H1 (cell line): Measurements from ENCODE around the gene CCDC82. TPM values are rescaled to one million over a fixed set of nuclear protein-coding genes. Genes with fewer than 3 reads are reported as not detected.

Experiments
- CTCF ChIA-PET: fragments of 300-600 bp; sonication (Branson Sonifier 250); formaldehyde crosslinking; loops from one replicate; lab custom pipeline; 2021; ENCODE audit not compliant: partially characterized antibody; lab: Charles Lee
- POLR2A ChIA-PET: fragments of 300-600 bp; sonication (Branson Sonifier 250); formaldehyde crosslinking; loops from one replicate; lab custom pipeline; 2021; ENCODE audit warnings: inconsistent platforms; ENCODE audit not compliant: partially characterized antibody; lab: Charles Lee
- DNase-seq, 2 experiments: peaks; one replicate each; pipeline versions ENCODE4 v3.0.0 to v3.0.0-alpha.2; 2010 to 2022; ENCODE audit warnings: low spot score in 2 of 2, low read depth in 1 of 2, mixed read lengths in 1 of 2
- FAIRE-seq: peaks from 2 replicates; lab custom pipeline; 2011; peaks lifted over from hg19 to GRCh38; lab: Jason Lieb, UNC
- H2AFZ ChIP-seq: 2 replicates; pipeline ENCODE4 v1.8.1; 2012; ENCODE audit warnings: low read length, inconsistent platforms
- H2AK5ac ChIP-seq: 2 replicates; pipeline ENCODE4 v1.6.1; 2013; ENCODE audit warnings: low read depth, low read length
- H2BK120ac ChIP-seq: replicated peaks from 2 replicates; pipeline ENCODE3; 2013; ENCODE audit warnings: low read depth, low read length, inconsistent platforms
- H2BK12ac ChIP-seq: 2 replicates; pipeline ENCODE4 v1.6.1; 2013; ENCODE audit warnings: low read depth, low read length
- H2BK15ac ChIP-seq: 2 replicates; pipeline ENCODE4 v1.6.1; 2013; ENCODE audit warnings: low read length
- H2BK20ac ChIP-seq: 2 replicates; pipeline ENCODE4 v1.6.1; 2013; ENCODE audit warnings: low read length
- H2BK5ac ChIP-seq: 2 replicates; pipeline ENCODE4 v1.6.1; 2013; ENCODE audit warnings: low read depth, low read length
- H3K14ac ChIP-seq: 2 replicates; pipeline ENCODE4 v1.6.1; 2013; ENCODE audit warnings: inconsistent platforms; ENCODE audit not compliant: insufficient read length
- H3K18ac ChIP-seq: 2 replicates; pipeline ENCODE4 v1.6.1; 2013; ENCODE audit warnings: low read length; ENCODE audit errors: extremely low read depth
- H3K23ac ChIP-seq: 2 replicates; pipeline ENCODE4 v1.6.1; 2013; ENCODE audit warnings: inconsistent platforms; ENCODE audit not compliant: insufficient read length
- H3K23me2 ChIP-seq: 2 replicates; pipeline ENCODE4 v1.6.1; 2013; ENCODE audit warnings: low read depth, low read length
- H3K27ac ChIP-seq: 2 replicates; pipeline ENCODE4 v1.6.1; 2011; ENCODE audit warnings: low read depth, low read length, inconsistent platforms
- H3K27me3 ChIP-seq, 4 experiments: replicated peaks in 1 of 4; 1 replicate in 1 of 4; 2 replicates in 3 of 4; pipeline versions ENCODE4 v1.6.1 to v1.8.1; 2011 to 2013; ENCODE audit warnings: low read length in 3 of 4, mild to moderate bottlenecking in 3 of 4, inconsistent platforms in 2 of 4, mixed read lengths in 2 of 4, moderate library complexity in 1 of 4; ENCODE audit not compliant: control insufficient read depth in 3 of 4, insufficient read depth in 3 of 4; ENCODE audit errors: extremely low read depth in 1 of 4
- H3K36me3 ChIP-seq, 4 experiments: 2 replicates each; pipeline versions ENCODE4 v1.6.1 to v1.8.1; 2011 to 2013; ENCODE audit warnings: mild to moderate bottlenecking in 4 of 4, low read length in 3 of 4, moderate library complexity in 2 of 4, control low read depth in 1 of 4, inconsistent platforms in 1 of 4; ENCODE audit not compliant: insufficient read depth in 4 of 4, control insufficient read depth in 2 of 4
- H3K4ac ChIP-seq: replicated peaks from 2 replicates; pipeline ENCODE3; 2013; ENCODE audit warnings: low read length, low read depth, mixed read lengths, inconsistent platforms; ENCODE audit not compliant: insufficient read length
- H3K4me1 ChIP-seq, 4 experiments: replicated peaks in 1 of 4; 1 replicate in 1 of 4; 2 replicates in 3 of 4; pipeline versions ENCODE4 v1.6.1 to v1.8.1; 2011 to 2013; ENCODE audit warnings: low read length in 3 of 4, inconsistent platforms in 2 of 4, mixed read lengths in 1 of 4; ENCODE audit not compliant: insufficient read depth in 4 of 4, control insufficient read depth in 3 of 4
- H3K4me2 ChIP-seq, 2 experiments: 2 replicates each; pipeline versions ENCODE4 v1.6.1 to v1.8.1; 2011 to 2013; ENCODE audit warnings: low read depth in 2 of 2, low read length in 2 of 2, control low read depth in 1 of 2, inconsistent platforms in 1 of 2, mild to moderate bottlenecking in 1 of 2; ENCODE audit not compliant: insufficient read depth in 1 of 2
- H3K4me3 ChIP-seq, 4 experiments: fragments of 200-600, 300-600 bp in 1 of 4; sonication (generic), shearing (Covaris generic), sonication (Bioruptor Twin) in 1 of 4; 2 replicates each; pipeline versions ENCODE4 v1.5.1 to v1.8.1; 2011 to 2016; ENCODE audit warnings: low read length in 4 of 4, low read depth in 3 of 4, control low read depth in 2 of 4, inconsistent platforms in 2 of 4, mild to moderate bottlenecking in 2 of 4, mixed read lengths in 1 of 4, moderate library complexity in 1 of 4; ENCODE audit not compliant: insufficient read depth in 2 of 4; ENCODE audit errors: extremely low read depth in 1 of 4
- H3K56ac ChIP-seq: replicated peaks from 2 replicates; pipeline ENCODE3; 2013; ENCODE audit warnings: low read depth, mild to moderate bottlenecking, mixed read lengths, low read length, inconsistent platforms; ENCODE audit not compliant: insufficient read length
- H3K79me1 ChIP-seq: 2 replicates; pipeline ENCODE4 v1.6.1; 2013; ENCODE audit warnings: low read depth, low read length, control low read depth
- H3K79me2 ChIP-seq, 2 experiments: 2 replicates each; pipeline versions ENCODE4 v1.6.1 to v1.8.1; 2012 to 2013; ENCODE audit warnings: low read length in 2 of 2, mild to moderate bottlenecking in 2 of 2, inconsistent platforms in 1 of 2; ENCODE audit not compliant: insufficient read depth in 2 of 2, control insufficient read depth in 1 of 2
- H3K9ac ChIP-seq, 4 experiments: replicated peaks in 1 of 4; 1 replicate in 1 of 4; 2 replicates in 3 of 4; pipeline versions ENCODE4 v1.6.1 to v1.8.1; 2011 to 2013; ENCODE audit warnings: low read depth in 3 of 4, low read length in 3 of 4, control low read depth in 2 of 4, mild to moderate bottlenecking in 2 of 4, moderate library complexity in 2 of 4, inconsistent platforms in 1 of 4; ENCODE audit errors: extremely low read depth in 1 of 4
- H3K9me3 ChIP-seq, 2 experiments: 2 replicates each; pipeline versions ENCODE4 v1.6.1 to v1.8.1; 2012 to 2013; ENCODE audit warnings: mild to moderate bottlenecking in 2 of 2, moderate library complexity in 2 of 2, control low read depth in 1 of 2, inconsistent platforms in 1 of 2, low read depth in 1 of 2, low read length in 1 of 2, mixed read lengths in 1 of 2; ENCODE audit not compliant: insufficient read depth in 2 of 2
- H4K20me1 ChIP-seq, 2 experiments: replicated peaks in 1 of 2; 2 replicates each; pipeline versions ENCODE3 to v1.8.1; 2011 to 2013; ENCODE audit warnings: inconsistent platforms in 2 of 2, low read length in 2 of 2, mild to moderate bottlenecking in 1 of 2; ENCODE audit not compliant: insufficient read depth in 2 of 2, control insufficient read depth in 1 of 2
- H4K5ac ChIP-seq: 2 replicates; pipeline ENCODE4 v1.6.1; 2013; ENCODE audit warnings: low read length, low read depth, mixed read lengths, inconsistent platforms; ENCODE audit not compliant: insufficient read length
- H4K8ac ChIP-seq: 2 replicates; pipeline ENCODE4 v1.8.0; 2013; ENCODE audit warnings: mild to moderate bottlenecking, moderate library complexity, low read length, inconsistent platforms; ENCODE audit not compliant: insufficient read depth; ENCODE audit errors: extremely low read depth
- H4K91ac ChIP-seq: replicated peaks from 2 replicates; pipeline ENCODE3; 2013; ENCODE audit warnings: low read length, mixed read lengths, inconsistent platforms; ENCODE audit not compliant: insufficient read length
- KDM1A ChIP-seq: fragments of 200-600, 300-600 bp; sonication (generic); IDR thresholded peaks from 2 replicates; pipeline ENCODE4 v1.7.1; 2016; ENCODE audit warnings: mild to moderate bottlenecking, low read length, borderline replicate concordance
- SRF ChIP-seq: IDR thresholded peaks from 2 replicates; pipeline ENCODE4 v1.6.1; 2011; ENCODE audit warnings: mild to moderate bottlenecking, low read depth, low read length, moderate library complexity
- WGBS, 2 experiments: shearing (Covaris generic) in 1 of 2; methylation state at CpG; one replicate each; pipeline versions ENCODE4 v1.1.6 to v1.1.7; 2013 to 2015; ENCODE audit warnings: low lambda C conversion rate in 2 of 2, mixed read lengths in 2 of 2, inconsistent platforms in 1 of 2, low coverage in 1 of 2, missing lambda C conversion rate in 1 of 2; ENCODE audit not compliant: insufficient replicate concordance in 2 of 2, insufficient coverage in 1 of 2, insufficient read length in 1 of 2; ENCODE audit errors: extremely low coverage in 1 of 2, missing lambda C conversion rate in 1 of 2; 5-methylcytosine and 5-hydroxymethylcytosine counted together
- polyA plus RNA-seq, 7 experiments: library from polyadenylated mRNA; depleted of rRNA in 3 of 7; stranded (reverse) in 5 of 7; unstranded in 2 of 7; fragments of >200 nt in 5 of 7; fragments of 200-250 nt in 2 of 7; gene quantifications; 1 replicate in 5 of 7; 2 replicates in 1 of 7; 4 replicates in 1 of 7; pipeline versions ENCODE4 v1.2.1 to v1.2.3, GENCODE V29; 2011 to 2013; ENCODE audit warnings: missing spikeins in 2 of 7, mixed read lengths in 2 of 7
- total RNA-seq: library from RNA; stranded (reverse); fragmentation: NEBNext Ultra II Directional; extraction: Animal tissue kit (Norgen Biotek cat#: 25700); gene quantifications from 2 replicates; pipeline ENCODE4 v1.2.1, GENCODE V29; 2021

Gene CCDC82
- total and polyA plus RNA-seq, 2 of the 8 experiments (the other 6 are each of a cell fraction or from before 2014, with no cell fraction given), result 6.0 to 15.2 TPM

- H2BK15ac ChIP-seq, result no peak overlapping the region
- 88% methylated on average over 4 of the region's 4 CpGs; no CpG with 5 or more reads in 1 of the 2 experiments for WGBS, 2 experiments
- no peak overlapping the region for H3K56ac ChIP-seq
- H3K27me3 ChIP-seq, result no peaks in the 10 kb centered on the region
- H2BK20ac ChIP-seq, result no peak overlapping the region
- H4K5ac ChIP-seq, result no peak overlapping the region
- H3K4me3 ChIP-seq, result no peak overlapping the region
- no peak overlapping the region for H2AFZ ChIP-seq
- H3K23ac ChIP-seq, result no peak overlapping the region
- H3K9me3 ChIP-seq, result no peaks in the 10 kb centered on the region
- no peaks in the 10 kb centered on the region for H4K20me1 ChIP-seq
- no peak overlapping the region for H3K27ac ChIP-seq
- DNase-seq (no peak), FAIRE-seq (no peak)
- peak overlapping the region; percentile 71 for H4K8ac ChIP-seq
- H3K9ac ChIP-seq, result no peak overlapping the region
- H2AK5ac ChIP-seq, result 0 out of 2 replicates have a peak overlapping the region, but pooled peaks have one; percentile 31
- H3K4ac ChIP-seq, result no peak overlapping the region
- H3K14ac ChIP-seq, result no peak overlapping the region
- no peaks in the 10 kb centered on the region; the same call in 1 of the 2 replicates for H3K79me1 ChIP-seq
- no peak overlapping the region for H3K4me2 ChIP-seq
- peaks cover 3 to 20% (median 13%) of the 10 kb centered on the region in 4 experiments; a peak in 5 of 7 replicates for H3K4me1 ChIP-seq
- H3K18ac ChIP-seq, result peak overlapping the region; percentile 19; the same call in 1 of the 2 replicates
- H3K36me3 ChIP-seq, result no peaks in the 10 kb centered on the region
- H2BK120ac ChIP-seq, result no peak overlapping the region
- 0 out of 2 replicates have a peak overlapping the region, but pooled peaks have one; percentile 45 for H2BK12ac ChIP-seq
- ChIA-PET POLR2A (interaction anchor here (1.0 to 1.2 kb wide), 2 partner anchors 14 to 18 kb away, joined by 3 read pairs; no protein-coding TSS in a partner anchor), CTCF (interaction anchor here (0.8 to 3.7 kb wide), 4 partner anchors 12 to 1178 kb away, joined by 3 to 33 read pairs (median 4); partner anchors contain the start of gene MAML2)
- H3K79me2 ChIP-seq, result peaks cover 0 to 23% of the 10 kb centered on the region in 2 experiments; a peak in 2 of 4 replicates
- H3K23me2 ChIP-seq, result no peaks in the 10 kb centered on the region
- H4K91ac ChIP-seq, result peak overlapping the region; percentile 32
- H2BK5ac ChIP-seq, result 0 out of 2 replicates have a peak overlapping the region, but pooled peaks have one; percentile 14
- TF ChIP-seq KDM1A (no peak), SRF (no peak)
Measured at GRCh38 chr11:96330511-96330859, 59.2 kb downstream of the CCDC82 start.
